GM12872 (cell line): ENCODE results near the gene PHF21B.

Source experiments
- CTCF ChIP-seq: IDR thresholded peaks from 3 replicates; pipeline ENCODE4 v1.5.1; 2011; ENCODE audit warnings: low read depth, mild to moderate bottlenecking, low read length, moderate library complexity; ENCODE audit not compliant: insufficient read depth

PHF21B gene

GRCh38 chr22:44935724-44936123 is 74.1 kb downstream of the PHF21B start:
- TF ChIP-seq CTCF, result no peak

GRCh38 chr22:44934454-44934735 is 75.4 kb downstream of the PHF21B start:
- no peak for TF ChIP-seq CTCF

- no peak for TF ChIP-seq CTCF
Measured at GRCh38 chr22:44933666-44934453, 75.9 kb downstream of the PHF21B start.

GRCh38 chr22:44932493-44932892 is 77.3 kb downstream of the PHF21B start:
- TF ChIP-seq CTCF, result no peak

GRCh38 chr22:44931766-44932165 is 78.0 kb downstream of the PHF21B start:
- TF ChIP-seq CTCF, result no peak

GRCh38 chr22:44931077-44931540 is 78.7 kb downstream of the PHF21B start:
- no peak for TF ChIP-seq CTCF

- TF ChIP-seq CTCF, result no peak
Measured at GRCh38 chr22:44930711-44931035, 79.1 kb downstream of the PHF21B start.
